Prostate gland (tissue), 2 donors: ENCODE data around the gene CCDC28A. TPM values are rescaled to one million over a fixed set of nuclear protein-coding genes. Genes with fewer than 3 reads are reported as not detected.

Source experiments
- DNase-seq: peaks from one replicate; pipeline ENCODE4 v3.0.0-alpha.2; 2019; ENCODE audit warnings: low spot score
- H3K27ac ChIP-seq, 2 donors: fragments of 200-600 bp; sonication (generic); 2 replicates each; pipeline ENCODE4 v1.5.1; 2017 to 2019
- H3K27me3 ChIP-seq: fragments of 200-600 bp; sonication (generic); replicated peaks from 2 replicates; pipeline ENCODE4 v1.5.1; 2019; ENCODE audit not compliant: insufficient read depth
- H3K36me3 ChIP-seq, 2 donors: fragments of 200-600 bp; sonication (generic); 1 replicate in 1 of 2; 2 replicates in 1 of 2; pipeline versions ENCODE4 v1.5.1 to v1.8.1; 2017 to 2019
- H3K4me1 ChIP-seq: fragments of 200-600 bp; sonication (generic); replicated peaks from 2 replicates; pipeline ENCODE4 v1.5.1; 2019
- H3K4me3 ChIP-seq, 2 donors: fragments of 200-600 bp; sonication (generic); 2 replicates each; pipeline ENCODE4 v1.5.1; 2017 to 2019
- H3K9me3 ChIP-seq: fragments of 200-600 bp; sonication (generic); 2 replicates; pipeline ENCODE4 v1.5.1; 2017
- CTCF ChIP-seq, 4 experiments: fragments of 200-600 bp in 2 of 4; fragments of 450-650 bp in 2 of 4; sonication (generic) in 2 of 4; IDR thresholded peaks; 1 replicate in 3 of 4; 2 replicates in 1 of 4; pipeline ENCODE4 v1.5.1; 2016 to 2019; ENCODE audit warnings: antibody characterized with exemption in 4 of 4, mild to moderate bottlenecking in 2 of 4, moderate library complexity in 2 of 4
- POLR2A ChIP-seq: fragments of 450-650 bp; IDR thresholded peaks from one replicate; pipeline ENCODE4 v1.6.1; 2016; ENCODE audit warnings: antibody characterized with exemption, mild to moderate bottlenecking
- POLR2AphosphoS5 ChIP-seq: sonication (generic); formaldehyde crosslinking; IDR thresholded peaks from one replicate; pipeline ENCODE4 v1.6.1; 2017; ENCODE audit warnings: antibody characterized with exemption
- WGBS: methylation state at CpG from one replicate; pipeline ENCODE4 v1.1.5; 2018; 5-methylcytosine and 5-hydroxymethylcytosine counted together
- intact Hi-C: fragments of 100-400 bp; cut with DNase I; formaldehyde crosslinking; loops from one replicate; pipeline ENCODE4 v1.14.2; 2022
- total RNA-seq, 2 donors: library from RNA; depleted of rRNA; stranded (reverse); fragments of >200 nt; gene quantifications; one replicate each; pipeline ENCODE4 v1.1.0, GENCODE V29; 2016

Gene CCDC28A
- 10 to 100 TPM; 36.3 to 41.6 TPM for total RNA-seq

- under 1% methylated on average over 46 of the region's 47 CpGs for WGBS
- intact Hi-C loops = no loop called here
Observed at GRCh38 chr6:138773177-138774091, at the start of gene CCDC28A. TSS of gene CCDC28A (plus strand) at chr6:138773769. CDS start at chr6:138776121, 2,352 bp downstream.

GRCh38 chr6:138724015-138724414, 49.6 kb upstream of the CCDC28A start:
- WGBS = 73% methylated on average over 3 of the region's 3 CpGs
- no peak overlapping the region for H3K4me3 ChIP-seq
- intact Hi-C loops = no loop called here
- no peaks in the 10 kb centered on the region for H3K4me1 ChIP-seq
- TF ChIP-seq CTCF (IDR thresholded peaks at IDR 0.05) = no peak
- no peak for TF ChIP-seq POLR2AphosphoS5
- H3K27me3 ChIP-seq = no peaks in the 10 kb centered on the region
- no peak for DNase-seq
- no peaks in the 10 kb centered on the region for H3K9me3 ChIP-seq
- no peaks in the 10 kb centered on the region for H3K36me3 ChIP-seq
- H3K27ac ChIP-seq = no peak overlapping the region

More at GRCh38 chr6:138773177-138774091, at the start of gene CCDC28A:
- DNase-seq = peak; percentile 97
- no peaks in the 10 kb centered on the region for H3K27me3 ChIP-seq
- H3K4me3 ChIP-seq = peak within 1 kb of the TSS; percentile 67 to 80
- peak within 1 kb of the TSS; percentile 94 to 99 for H3K27ac ChIP-seq
- H3K9me3 ChIP-seq = no peaks in the 10 kb centered on the region
- H3K36me3 ChIP-seq = no peaks in the 10 kb centered on the region
- TF ChIP-seq CTCF (IDR thresholded peaks at IDR 0.05) (peak in 2 of 4 experiments; percentile 38 to 39), POLR2AphosphoS5 (peak; percentile 92), POLR2A (peak; percentile 77)
- no peaks in the 10 kb centered on the region for H3K4me1 ChIP-seq

GRCh38 chr6:138726066-138726756, 47.4 kb upstream of the CCDC28A start:
- intact Hi-C loops = no loop called here
- Histone ChIP-seq H3K9me3 (no peaks in the 10 kb centered on the region), H3K4me1 (no peaks in the 10 kb centered on the region), H3K27me3 (no peaks in the 10 kb centered on the region), H3K4me3 (no peak overlapping the region), H3K27ac (no peak overlapping the region), H3K36me3 (no peaks in the 10 kb centered on the region)
- no peak for TF ChIP-seq CTCF (IDR thresholded peaks at IDR 0.05)
- no peak for TF ChIP-seq POLR2AphosphoS5
- TF ChIP-seq POLR2A = no peak
- 84% methylated on average over 7 of the region's 7 CpGs for WGBS
- DNase-seq = no peak

- Histone ChIP-seq H3K36me3 (no peaks in the 10 kb centered on the region), H3K4me1 (no peaks in the 10 kb centered on the region), H3K27ac (no peak overlapping the region), H3K9me3 (no peaks in the 10 kb centered on the region), H3K4me3 (no peak overlapping the region), H3K27me3 (no peaks in the 10 kb centered on the region)
- no peak for DNase-seq
- intact Hi-C loops = no loop called here
- TF ChIP-seq POLR2A = no peak
- no peak for TF ChIP-seq POLR2AphosphoS5
- no peak for TF ChIP-seq CTCF (IDR thresholded peaks at IDR 0.05)
- WGBS = 87% methylated on average over 3 of the region's 3 CpGs
Observed at GRCh38 chr6:138726757-138727097, 46.8 kb upstream of the CCDC28A start.
